T1000 (cell line): ENCODE results near the gene MAST4.
"Not testable (repeated sequence)": the region's sequence is repeated elsewhere in the genome, so short reads cannot be mapped to it uniquely, and the experiment has no call there.

ENCODE experiments used
- DNase-seq: peaks from one replicate; lab custom pipeline; 2025; ENCODE audit warnings: mixed read lengths; lab: John Stamatoyannopoulos, UW

MAST4 gene

DNA sequence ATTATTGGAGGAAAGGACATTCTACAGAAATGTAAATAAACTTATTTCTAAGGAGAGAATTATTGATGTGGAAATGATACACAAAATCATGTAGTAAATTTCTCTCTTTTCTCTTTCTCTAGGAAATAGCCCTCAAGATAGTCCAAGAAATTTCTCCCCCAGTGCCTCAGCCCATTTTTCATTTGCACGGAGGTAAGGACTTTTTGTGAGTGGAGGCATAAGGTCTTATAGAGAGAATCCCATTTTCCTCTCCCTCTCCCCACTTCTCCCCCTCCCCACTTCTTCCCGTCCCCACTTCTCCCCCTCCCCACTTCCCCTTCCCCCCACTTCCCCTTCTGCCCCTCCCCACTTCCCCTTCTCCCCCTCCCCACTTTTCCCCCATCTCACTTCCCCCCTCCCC, 493.8 kb downstream of the MAST4 start:
- DNase-seq, result no peak

DNA sequence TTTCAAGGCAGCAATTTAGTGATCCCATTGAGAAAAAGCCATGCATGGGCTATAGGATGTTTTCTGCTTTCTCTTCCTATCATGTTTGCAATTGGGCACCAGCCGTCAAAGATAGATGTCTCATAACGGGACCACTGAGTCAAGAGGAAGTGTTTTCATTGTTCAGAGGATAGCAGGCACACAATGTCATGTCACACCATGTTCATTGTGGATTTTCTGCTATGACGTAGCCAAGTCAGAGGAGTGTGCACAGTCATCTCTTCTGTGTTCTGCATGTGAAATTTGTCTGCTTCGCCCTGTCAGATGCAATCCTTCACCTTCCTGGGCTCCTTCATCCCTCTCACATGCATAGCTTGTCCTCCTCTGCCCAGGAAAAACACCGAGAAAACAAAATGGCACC, 494.4 kb downstream of the MAST4 start:
- DNase-seq, result no peak

- no peak for DNase-seq
Observed at GRCh38 chr5:67092535-67092934, 496.3 kb downstream of the MAST4 start.

GRCh38 chr5:67093279-67093678, 497.1 kb downstream of the MAST4 start:
- no peak for DNase-seq

GRCh38 chr5:67094476-67095300, 498.5 kb downstream of the MAST4 start:
- no peak for DNase-seq

DNA sequence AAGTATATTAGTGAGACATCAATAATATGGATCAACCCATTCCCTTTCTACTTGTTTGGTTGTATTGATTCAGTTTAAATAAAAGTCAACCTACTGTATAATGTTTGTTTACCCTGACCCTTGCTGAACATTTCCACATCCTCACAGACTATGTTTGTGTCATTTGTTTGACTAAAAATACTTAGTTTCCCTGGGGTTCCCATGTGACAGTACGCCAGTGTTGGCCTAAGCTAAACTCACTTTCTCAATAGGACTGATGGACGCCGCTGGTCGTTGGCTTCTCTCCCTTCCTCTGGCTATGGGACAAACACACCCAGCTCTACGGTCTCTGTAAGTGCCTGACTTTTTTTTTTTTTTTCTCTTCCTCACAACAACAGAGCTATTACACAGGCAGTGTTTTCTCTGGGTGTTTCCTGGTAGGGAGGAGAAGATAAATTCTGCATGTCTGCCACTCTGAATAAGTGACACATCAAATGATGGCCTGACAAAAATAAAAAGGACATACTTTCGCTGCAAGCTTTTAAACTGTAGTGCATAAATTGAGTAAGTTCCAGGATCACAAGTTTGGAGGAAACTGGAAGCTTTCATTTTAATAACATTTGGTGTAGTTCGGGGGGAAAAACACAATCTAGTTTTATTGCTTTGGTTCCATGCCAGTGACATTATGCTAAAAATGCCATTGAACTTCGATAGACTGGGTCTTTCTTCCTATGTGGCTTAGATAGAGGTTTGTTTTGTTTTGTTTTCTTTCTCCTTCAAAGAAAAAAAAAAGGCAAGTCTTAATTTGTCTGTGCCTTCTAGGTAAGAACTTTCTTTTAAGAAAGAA, 499.4 kb downstream of the MAST4 start:
- DNase-seq, result no peak

DNA sequence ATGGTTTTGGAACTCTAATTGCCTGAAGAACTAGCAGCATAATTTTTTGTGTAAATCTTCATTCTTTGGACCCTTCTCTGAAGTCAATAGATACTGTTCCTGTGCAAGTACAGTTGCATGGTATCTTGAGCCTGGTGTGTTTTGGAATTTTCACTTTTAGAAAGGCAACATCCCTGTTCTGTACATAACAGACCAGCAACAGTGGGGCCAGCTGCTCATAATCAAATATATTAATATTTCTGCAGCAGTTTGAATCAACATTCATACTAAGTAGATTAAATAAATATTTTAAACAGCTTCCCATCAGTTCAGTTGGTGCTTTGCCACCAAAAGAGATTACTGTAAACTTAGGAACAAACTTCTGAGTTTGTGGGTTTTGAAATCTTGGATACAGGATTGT, 502.5 kb downstream of the MAST4 start:
- DNase-seq, result no peak

- DNase-seq, result no peak
Observed at GRCh38 chr5:67100301-67100700, 504.1 kb downstream of the MAST4 start.

GRCh38 chr5:67102708-67103107, 506.5 kb downstream of the MAST4 start:
- DNase-seq, result no peak

- DNase-seq, result no peak
Observed at GRCh38 chr5:67104859-67105258, 508.7 kb downstream of the MAST4 start.

DNA sequence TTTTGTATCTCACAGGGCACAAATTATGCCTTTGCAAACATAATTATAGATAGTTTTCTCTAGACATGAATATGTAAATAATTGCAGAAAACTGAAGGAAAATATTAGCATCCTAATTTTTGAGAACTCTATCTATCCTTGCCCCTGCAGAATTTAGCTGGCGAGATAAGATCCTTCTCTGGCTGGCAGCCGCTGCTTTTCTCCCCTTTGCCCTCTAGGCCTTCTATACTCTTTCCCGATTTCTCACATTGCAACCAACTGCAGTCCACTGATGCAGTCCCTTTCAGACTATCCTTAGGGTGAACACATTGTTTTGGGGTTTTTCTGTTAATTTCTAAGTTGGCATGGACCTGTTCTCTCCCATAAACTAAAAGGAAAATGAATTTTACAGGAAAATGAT, 509.1 kb downstream of the MAST4 start:
- no peak for DNase-seq

GRCh38 chr5:67106626-67107342, 510.6 kb downstream of the MAST4 start:
- DNase-seq, result no peak

DNA sequence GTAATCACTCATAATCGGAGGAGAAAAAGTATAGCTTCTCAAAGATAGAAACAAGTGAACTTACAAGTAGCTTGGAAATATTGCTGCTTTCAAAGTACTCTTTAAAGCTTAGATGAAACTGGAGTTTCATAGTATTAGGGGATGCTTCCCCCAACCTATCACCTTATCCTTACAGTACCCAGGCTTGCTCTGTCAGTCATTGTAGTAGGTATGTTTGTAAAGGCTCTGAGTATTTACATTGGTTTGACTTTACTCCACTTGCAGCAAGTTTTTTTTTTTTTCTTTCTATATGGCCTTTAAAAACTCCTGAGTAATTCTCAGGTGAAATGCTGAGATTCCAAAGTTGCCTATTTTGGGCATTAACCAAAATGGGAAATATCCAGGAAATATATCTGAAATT, 515.6 kb downstream of the MAST4 start:
- no peak for DNase-seq

DNA sequence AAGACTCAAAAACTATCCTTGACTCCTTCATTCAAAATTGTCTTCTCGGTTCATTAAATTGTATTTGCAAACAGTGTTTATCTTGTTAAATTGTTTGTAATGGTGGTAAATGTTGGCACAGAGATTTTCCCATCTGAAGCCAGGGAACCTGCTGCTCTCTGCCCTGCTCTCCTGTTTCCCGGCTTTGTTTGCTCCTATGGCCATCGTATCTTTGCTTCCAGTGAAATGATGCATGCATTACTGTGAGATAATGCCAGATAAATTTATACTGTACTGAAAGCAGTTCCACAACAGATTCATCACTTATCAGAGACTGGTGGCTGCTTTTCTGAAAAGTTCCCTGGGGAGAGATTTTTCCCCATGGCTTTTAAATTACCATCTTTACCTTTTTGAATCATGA, 519.1 kb downstream of the MAST4 start:
- DNase-seq, result no peak

GRCh38 chr5:67115817-67116216, 519.6 kb downstream of the MAST4 start:
- DNase-seq, result no peak

- no peak for DNase-seq
Observed at GRCh38 chr5:67118050-67118620, 521.9 kb downstream of the MAST4 start.

GRCh38 chr5:67119010-67119409, 522.8 kb downstream of the MAST4 start:
- DNase-seq, result no peak

- DNase-seq, result no peak
Observed at GRCh38 chr5:67120032-67120431, 523.8 kb downstream of the MAST4 start.

DNA sequence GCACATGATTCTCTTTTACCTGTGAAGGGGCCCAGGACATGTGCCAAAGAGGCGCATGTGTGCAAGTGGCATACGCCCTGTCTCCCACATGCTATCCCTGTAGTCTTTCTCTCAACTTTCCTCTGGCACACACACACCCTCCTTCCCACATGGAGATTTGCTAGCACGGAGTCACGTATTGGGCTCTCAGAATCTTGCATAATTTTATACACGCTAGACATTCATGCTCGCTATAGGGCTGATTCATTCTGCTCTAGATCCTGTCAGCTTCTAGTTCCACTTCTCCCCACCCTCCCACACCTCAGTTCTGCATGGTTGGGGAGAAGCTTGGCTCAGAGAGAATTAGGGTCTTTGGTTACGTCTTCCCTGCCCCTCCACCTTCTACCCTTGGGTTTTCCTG, 527.6 kb downstream of the MAST4 start:
- no peak for DNase-seq

GRCh38 chr5:67124556-67124955, 528.4 kb downstream of the MAST4 start:
- DNase-seq, result no peak

DNA sequence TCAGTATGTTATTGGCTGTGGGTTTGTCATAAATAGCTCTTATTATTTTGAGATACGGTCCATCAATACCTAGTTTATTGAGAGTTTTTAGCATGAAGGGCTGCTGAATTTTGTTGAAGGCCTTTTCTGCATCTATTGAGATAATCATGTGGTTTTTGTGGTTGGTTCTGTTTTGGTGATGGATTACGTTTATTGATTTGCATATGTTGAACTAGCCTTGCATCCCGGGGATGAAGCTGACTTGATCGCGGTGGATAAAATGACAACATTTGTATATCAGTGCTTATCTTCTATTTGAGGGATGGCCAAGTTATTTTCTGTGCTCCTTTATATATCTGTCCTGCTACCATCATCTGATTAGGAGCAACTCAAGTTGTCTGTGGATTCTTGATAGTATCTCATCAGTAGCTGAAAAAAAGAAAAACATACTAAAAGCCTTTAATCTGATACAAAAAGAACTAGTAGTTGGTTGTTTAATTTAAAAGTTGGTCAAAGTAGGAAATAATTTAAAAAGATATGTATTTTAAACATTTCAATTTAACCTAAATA, 531.2 kb downstream of the MAST4 start:
- DNase-seq, result not testable (repeated sequence)

DNA sequence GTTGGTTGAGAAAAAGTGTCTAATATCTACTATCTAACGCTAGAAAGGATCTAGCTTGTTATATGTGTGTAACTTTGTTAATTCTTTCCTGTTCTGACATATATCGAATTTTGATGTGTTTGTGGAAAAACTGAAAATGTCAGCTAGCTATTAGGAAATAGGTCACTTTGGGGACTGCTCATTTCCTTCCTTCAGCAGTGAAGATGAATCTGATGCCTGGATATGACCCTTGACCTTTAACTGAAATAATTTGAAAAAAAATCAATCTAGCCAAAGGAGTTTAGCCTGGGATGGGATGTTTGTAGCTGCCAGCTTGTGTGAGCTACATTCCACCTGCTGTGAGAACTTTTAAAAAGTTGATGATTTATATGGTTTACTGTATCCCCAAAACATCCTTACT, 533.6 kb downstream of the MAST4 start:
- no peak for DNase-seq
